Measurements from ENCODE around the gene ARSB. TPM values are rescaled to one million over a fixed set of nuclear protein-coding genes. Genes with fewer than 3 reads are reported as not detected.

Gene ARSB
- total and polyA plus RNA-seq, 2 donors (not counting 1 experiment from before 2014, with no cell fraction given): 4.6 to 9.8 TPM

- Mint-ChIP-seq H3K27ac (peak overlapping the region; percentile 11), H3K4me3 (peak overlapping the region; percentile 53), H3K9me3 (ENCODE audit: insufficient read depth) (no peaks in the 10 kb centered on the region), H3K4me1 (peaks cover 52% of the 10 kb centered on the region), H3K27me3 (no peaks in the 10 kb centered on the region)
- TF ChIP-seq CTCF (IDR thresholded peaks at IDR 0.05) (no peak), EZH2 (IDR thresholded peaks at IDR 0.05; ENCODE audit: borderline replicate concordance, insufficient read depth, low read depth, low read length, poor library complexity, severe bottlenecking) (no peak)
- peak overlapping the region; percentile 27 for H3K9ac ChIP-seq (ENCODE audit: low read length)
- H3K36me3 ChIP-seq (replicated peaks in 1 of 2; ENCODE audit: control extremely low read depth in 1 of 2, control insufficient read depth in 1 of 2, extremely low read depth in 1 of 2, insufficient read depth in 2 of 2, low read length in 1 of 2): no peaks in the 10 kb centered on the region
- DNase-seq (no peak), ATAC-seq (ENCODE audit: low read depth) (peak; percentile 44)
- H3K27ac ChIP-seq (ENCODE audit: low read length in 2 of 2): no peak overlapping the region
- no peaks in the 10 kb centered on the region for H3K79me2 ChIP-seq (ENCODE audit: control insufficient read depth, insufficient read depth, low read length)
- H3K27me3 ChIP-seq (replicated peaks in 1 of 4; ENCODE audit: control extremely low read depth in 1 of 4, control insufficient read depth in 3 of 4, insufficient read depth in 4 of 4, low read length in 3 of 4): no peaks in the 10 kb centered on the region
- peaks cover 37 to 38% of the 10 kb centered on the region in 2 donors for H3K4me1 ChIP-seq (ENCODE audit: control insufficient read depth in 2 of 2, insufficient read depth in 2 of 2, low read length in 2 of 2)
- intact Hi-C loops (cut with micrococcal nuclease): no loop called here
- no peak overlapping the region for H2AFZ ChIP-seq (ENCODE audit: insufficient read depth, low read depth, low read length, poor library complexity, severe bottlenecking)
- no peaks in the 10 kb centered on the region for H3K9me3 ChIP-seq (ENCODE audit: control extremely low read depth in 1 of 3, control insufficient read depth in 2 of 3, insufficient read depth in 1 of 3, low read length in 2 of 3)
- H3K4me3 ChIP-seq (ENCODE audit: control extremely low read depth in 1 of 5, extremely low read depth in 1 of 5, insufficient read depth in 1 of 5, low read depth in 2 of 5, low read length in 4 of 5): peak overlapping the region in 1 of 5 experiments; percentile 2
- ChIA-PET POLR2A (interaction anchor here (0.6 to 0.8 kb wide), 2 partner anchors 9 to 19 kb away, joined by 3 read pairs; no protein-coding TSS in a partner anchor), CTCF (interaction anchor here (0.9 to 2.1 kb wide), 7 partner anchors 9 to 439 kb away, joined by 3 to 7 read pairs (median 4); no protein-coding TSS in a partner anchor)
- 44% methylated on average over 6 of the region's 11 CpGs for WGBS (ENCODE audit: insufficient coverage)
- no peaks in the 10 kb centered on the region for H4K20me1 ChIP-seq (ENCODE audit: control insufficient read depth, insufficient read depth, low read length, poor library complexity, severe bottlenecking)
- peak overlapping the region; percentile 56 for H3K4me2 ChIP-seq (replicated peaks; ENCODE audit: low read depth, low read length, poor library complexity, severe bottlenecking)
Measured at GRCh38 chr5:78907255-78907891, 77.7 kb downstream of the ARSB start.
